ENCODE measurements around the gene PER3.

DNA sequence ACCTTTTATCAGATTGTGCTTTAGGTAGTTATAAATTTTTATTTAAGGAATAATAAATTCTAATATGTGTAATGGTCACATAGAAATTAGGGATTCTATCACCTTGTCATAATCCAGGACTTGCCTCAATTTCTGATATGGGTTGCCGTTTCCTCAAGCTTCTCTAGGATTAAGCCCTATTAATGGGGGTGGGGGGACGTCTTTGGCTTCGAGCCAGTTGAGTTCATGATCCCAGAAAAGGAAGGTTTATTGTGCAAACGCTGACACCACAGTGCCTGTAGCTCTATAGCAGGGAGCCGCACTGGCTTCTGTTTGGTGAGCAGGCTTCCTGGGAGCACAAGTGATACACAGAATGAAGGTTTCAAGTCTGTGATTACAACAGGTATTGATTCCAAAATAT, 35.0 kb upstream of the PER3 start:
- TF ChIP-seq EP300 (conservative IDR thresholded peaks at IDR 0.05; ENCODE audit: poor library complexity, severe bottlenecking) (no peak), POLR2AphosphoS5 (IDR thresholded peaks at IDR 0.05) (no peak)
- TF ChIP-seq, protein P1, sequence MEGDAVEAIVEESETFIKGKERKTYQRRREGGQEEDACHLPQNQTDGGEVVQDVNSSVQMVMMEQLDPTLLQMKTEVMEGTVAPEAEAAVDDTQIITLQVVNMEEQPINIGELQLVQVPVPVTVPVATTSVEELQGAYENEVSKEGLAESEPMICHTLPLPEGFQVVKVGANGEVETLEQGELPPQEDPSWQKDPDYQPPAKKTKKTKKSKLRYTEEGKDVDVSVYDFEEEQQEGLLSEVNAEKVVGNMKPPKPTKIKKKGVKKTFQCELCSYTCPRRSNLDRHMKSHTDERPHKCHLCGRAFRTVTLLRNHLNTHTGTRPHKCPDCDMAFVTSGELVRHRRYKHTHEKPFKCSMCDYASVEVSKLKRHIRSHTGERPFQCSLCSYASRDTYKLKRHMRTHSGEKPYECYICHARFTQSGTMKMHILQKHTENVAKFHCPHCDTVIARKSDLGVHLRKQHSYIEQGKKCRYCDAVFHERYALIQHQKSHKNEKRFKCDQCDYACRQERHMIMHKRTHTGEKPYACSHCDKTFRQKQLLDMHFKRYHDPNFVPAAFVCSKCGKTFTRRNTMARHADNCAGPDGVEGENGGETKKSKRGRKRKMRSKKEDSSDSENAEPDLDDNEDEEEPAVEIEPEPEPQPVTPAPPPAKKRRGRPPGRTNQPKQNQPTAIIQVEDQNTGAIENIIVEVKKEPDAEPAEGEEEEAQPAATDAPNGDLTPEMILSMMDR (IDR thresholded peaks at IDR 0.05; ENCODE audit: poor library complexity, severe bottlenecking), result no peak

Measured in neural cell (in vitro differentiated cells).